Peyer's patch (tissue), 4 donors: Measurements from ENCODE around the gene SLC33A1. TPM values are rescaled to one million over a fixed set of nuclear protein-coding genes. Genes with fewer than 3 reads are reported as not detected.
"Not testable (repeated sequence)": the region's sequence is repeated elsewhere in the genome, so short reads cannot be mapped to it uniquely, and the experiment has no call there.

Experiments used
- DNase-seq, 3 donors: peaks; one replicate each; pipeline ENCODE4 v3.0.0-alpha.2; 2017 to 2019
- H3K27ac ChIP-seq, 4 donors: fragments of 200-600 bp; sonication (generic); one replicate each; pipeline ENCODE4 v1.5.1; 2016 to 2019
- H3K27me3 ChIP-seq, 2 donors: fragments of 200-600 bp; sonication (generic); one replicate each; pipeline ENCODE4 v1.5.1; 2019
- H3K36me3 ChIP-seq, 3 donors: fragments of 200-600 bp; sonication (generic); one replicate each; pipeline ENCODE4 v1.5.1; 2016 to 2019
- H3K4me1 ChIP-seq, 4 donors: fragments of 200-600 bp; sonication (generic); one replicate each; pipeline ENCODE4 v1.5.1; 2016 to 2019
- H3K4me3 ChIP-seq, 4 donors: fragments of 200-600 bp; sonication (generic); 1 replicate in 3 of 4; 2 replicates in 1 of 4; pipeline ENCODE4 v1.5.1; 2016 to 2019; ENCODE audit warnings: mild to moderate bottlenecking in 1 of 4
- H3K9me3 ChIP-seq, 4 donors: fragments of 200-600 bp; sonication (generic); one replicate each; pipeline ENCODE4 v1.5.1; 2016 to 2019; ENCODE audit warnings: mild to moderate bottlenecking in 1 of 4
- CTCF ChIP-seq, 6 experiments: fragments of 450-650 bp in 4 of 6; fragments of 200-600 bp in 2 of 6; sonication (generic) in 1 of 6; IDR thresholded peaks; one replicate each; pipeline ENCODE4 v1.5.1; 2017 to 2019; ENCODE audit warnings: antibody characterized with exemption in 6 of 6, mild to moderate bottlenecking in 3 of 6, moderate library complexity in 1 of 6
- POLR2A ChIP-seq, 2 donors: fragments of 450-650 bp; IDR thresholded peaks; one replicate each; pipeline ENCODE4 v1.5.1; 2017; ENCODE audit warnings: antibody characterized with exemption in 2 of 2, mild to moderate bottlenecking in 2 of 2, moderate library complexity in 2 of 2
- total RNA-seq, 4 donors: library from RNA; depleted of rRNA; stranded (reverse); fragments of >200 nt; gene quantifications; one replicate each; pipeline ENCODE4 v1.1.0, GENCODE V29; 2016

Gene SLC33A1
- total RNA-seq, 4 donors from 2014 or later = 12.4 to 44.7 (median 30.3) TPM

GRCh38 chr3:155870133-155870944 lies 16.1 kb upstream of the SLC33A1 start, which contains the start of gene GMPS:
TSS of gene GMPS (plus strand) at chr3:155870650. CDS start at chr3:155870871, 221 bp downstream.
- peaks cover 0 to 16% (median 3%) of the 10 kb centered on the region in 4 donors for H3K4me1 ChIP-seq
- peak within 1 kb of the TSS; percentile 77 to 100 (median 79) for H3K4me3 ChIP-seq
- H3K27me3 ChIP-seq = no peaks in the 10 kb centered on the region
- peak within 1 kb of the TSS; percentile 84 to 95 (median 89) for H3K27ac ChIP-seq
- TF ChIP-seq POLR2A (IDR thresholded peaks at IDR 0.05) (peak; percentile 47 to 52), CTCF (IDR thresholded peaks at IDR 0.05) (peak; percentile 40 to 85 (median 64))
- peak; percentile 89 to 97 (median 97) for DNase-seq
- H3K36me3 ChIP-seq = no peaks in the 10 kb centered on the region
- no peaks in the 10 kb centered on the region for H3K9me3 ChIP-seq

GRCh38 chr3:155869691-155870090 lies 15.5 kb upstream of the SLC33A1 start:
- no peak for DNase-seq
- H3K4me1 ChIP-seq = peaks cover 0 to 12% (median 3%) of the 10 kb centered on the region in 4 donors
- H3K9me3 ChIP-seq = no peaks in the 10 kb centered on the region
- TF ChIP-seq POLR2A (IDR thresholded peaks at IDR 0.05) (no peak), CTCF (IDR thresholded peaks at IDR 0.05) (peak in 1 of 6 experiments; percentile 8)
- peak overlapping the region; percentile 84 to 95 (median 89) for H3K27ac ChIP-seq
- peak overlapping the region; percentile 14 to 100 (median 78) for H3K4me3 ChIP-seq
- H3K36me3 ChIP-seq = no peaks in the 10 kb centered on the region
- H3K27me3 ChIP-seq = no peaks in the 10 kb centered on the region

- H3K9me3 ChIP-seq = no peaks in the 10 kb centered on the region
- no peak for DNase-seq
These were observed 9.0 kb upstream of the SLC33A1 start for GRCh38 chr3:155863072-155863784.

GRCh38 chr3:155862290-155862982 lies 8.2 kb upstream of the SLC33A1 start:
- not testable (repeated sequence) for H3K27ac ChIP-seq, H3K27me3 ChIP-seq, H3K4me3 ChIP-seq, H3K9me3 ChIP-seq, H3K36me3 ChIP-seq, H3K4me1 ChIP-seq
- DNase-seq = peak in 1 of 3 donors; percentile 62

More at GRCh38 chr3:155863072-155863784, 9.0 kb upstream of the SLC33A1 start:
- H3K4me3 ChIP-seq = no peak overlapping the region
- H3K27ac ChIP-seq = no peak overlapping the region
- no peaks in the 10 kb centered on the region for H3K27me3 ChIP-seq
- H3K4me1 ChIP-seq = no peaks in the 10 kb centered on the region
- TF ChIP-seq CTCF (IDR thresholded peaks at IDR 0.05) (no peak), POLR2A (IDR thresholded peaks at IDR 0.05) (no peak)
- no peaks in the 10 kb centered on the region for H3K36me3 ChIP-seq

- H3K9me3 ChIP-seq = no peaks in the 10 kb centered on the region
- no peaks in the 10 kb centered on the region for H3K4me1 ChIP-seq
- no peak for TF ChIP-seq CTCF (IDR thresholded peaks at IDR 0.05)
- no peak for TF ChIP-seq POLR2A (IDR thresholded peaks at IDR 0.05)
- H3K27me3 ChIP-seq = no peaks in the 10 kb centered on the region
- no peaks in the 10 kb centered on the region for H3K36me3 ChIP-seq
- H3K4me3 ChIP-seq = no peak overlapping the region
- H3K27ac ChIP-seq = no peak overlapping the region
- DNase-seq = no peak
These were observed 7.4 kb upstream of the SLC33A1 start for GRCh38 chr3:155861476-155862183.

GRCh38 chr3:155860424-155860823 lies 6.2 kb upstream of the SLC33A1 start:
- H3K36me3 ChIP-seq, H3K27me3 ChIP-seq, H3K4me1 ChIP-seq, H3K4me3 ChIP-seq, H3K9me3 ChIP-seq, H3K27ac ChIP-seq, DNase-seq: not testable (repeated sequence)
